Mononuclear cell (primary cell): Measurements from ENCODE around the gene OAS1. TPM values are rescaled to one million over a fixed set of nuclear protein-coding genes. Genes with fewer than 3 reads are reported as not detected.

Source experiments
- H3K27me3 ChIP-seq: 2 replicates; pipeline ENCODE4 v1.6.0; 2011; ENCODE audit warnings: low read length, control low read depth; ENCODE audit not compliant: insufficient read depth
- H3K4me1 ChIP-seq: 2 replicates; pipeline ENCODE4 v1.5.1; 2011; ENCODE audit warnings: mild to moderate bottlenecking, low read length, control low read depth; ENCODE audit not compliant: insufficient read depth
- H3K4me3 ChIP-seq: 2 replicates; pipeline ENCODE4 v1.5.1; 2011; ENCODE audit warnings: mild to moderate bottlenecking, low read length, moderate library complexity
- H3K9me3 ChIP-seq: 2 replicates; pipeline ENCODE4 v1.5.1; 2011; ENCODE audit warnings: low read depth, mild to moderate bottlenecking, control low read depth, low read length
- total RNA-seq: library from RNA; depleted of rRNA; stranded (reverse); fragments of >200 nt; gene quantifications from one replicate; pipeline ENCODE4 v1.2.3, GENCODE V29; 2012

The OAS1 gene
- total RNA-seq = 7.7 TPM

- H3K9me3 ChIP-seq = no peaks in the 10 kb centered on the region
- H3K4me3 ChIP-seq = peak within 1 kb of the TSS; percentile 91
- peaks cover 84% of the 10 kb centered on the region for H3K4me1 ChIP-seq
- H3K27me3 ChIP-seq = no peaks in the 10 kb centered on the region
These were observed at the start of gene OAS1 for GRCh38 chr12:112906712-112907414. TSS of gene OAS1 (plus strand) at chr12:112906962. CDS start at chr12:112907040, 78 bp downstream.

- Histone ChIP-seq H3K4me3 (no peak overlapping the region), H3K4me1 (no peaks in the 10 kb centered on the region), H3K9me3 (no peaks in the 10 kb centered on the region), H3K27me3 (no peaks in the 10 kb centered on the region)
These were observed 47.5 kb upstream of the OAS1 start for GRCh38 chr12:112859291-112859690.

GRCh38 chr12:112860181-112860580, 46.6 kb upstream of the OAS1 start:
- Histone ChIP-seq H3K4me1 (no peaks in the 10 kb centered on the region), H3K27me3 (no peaks in the 10 kb centered on the region), H3K4me3 (no peak overlapping the region), H3K9me3 (no peaks in the 10 kb centered on the region)

GRCh38 chr12:112861284-112861683, 45.5 kb upstream of the OAS1 start:
- H3K4me1 ChIP-seq = no peaks in the 10 kb centered on the region
- H3K27me3 ChIP-seq = peaks cover 3% of the 10 kb centered on the region
- no peak overlapping the region for H3K4me3 ChIP-seq
- H3K9me3 ChIP-seq = no peaks in the 10 kb centered on the region

- no peak overlapping the region for H3K4me3 ChIP-seq
- H3K27me3 ChIP-seq = peaks cover 3% of the 10 kb centered on the region
- no peaks in the 10 kb centered on the region for H3K9me3 ChIP-seq
- no peaks in the 10 kb centered on the region for H3K4me1 ChIP-seq
These were observed 44.0 kb upstream of the OAS1 start for GRCh38 chr12:112862636-112863290.

- H3K4me3 ChIP-seq = no peak overlapping the region
- H3K9me3 ChIP-seq = no peaks in the 10 kb centered on the region
- H3K4me1 ChIP-seq = peaks cover 9% of the 10 kb centered on the region
- peaks cover 10% of the 10 kb centered on the region for H3K27me3 ChIP-seq
These were observed 38.2 kb upstream of the OAS1 start for GRCh38 chr12:112868459-112869041.

GRCh38 chr12:112869091-112869490, 37.7 kb upstream of the OAS1 start:
- peaks cover 9% of the 10 kb centered on the region for H3K4me1 ChIP-seq
- H3K27me3 ChIP-seq = peaks cover 10% of the 10 kb centered on the region
- no peak overlapping the region for H3K4me3 ChIP-seq
- no peaks in the 10 kb centered on the region for H3K9me3 ChIP-seq

GRCh38 chr12:112869778-112870177, 37.0 kb upstream of the OAS1 start:
- Histone ChIP-seq H3K4me3 (no peak overlapping the region), H3K9me3 (no peaks in the 10 kb centered on the region), H3K27me3 (peaks cover 10% of the 10 kb centered on the region), H3K4me1 (peaks cover 9% of the 10 kb centered on the region)

GRCh38 chr12:112870267-112870980, 36.3 kb upstream of the OAS1 start:
- H3K9me3 ChIP-seq = no peaks in the 10 kb centered on the region
- H3K27me3 ChIP-seq = peaks cover 10% of the 10 kb centered on the region
- peaks cover 9% of the 10 kb centered on the region for H3K4me1 ChIP-seq
- no peak overlapping the region for H3K4me3 ChIP-seq

GRCh38 chr12:112875608-112876007, 31.2 kb upstream of the OAS1 start:
- Histone ChIP-seq H3K4me1 (peaks cover 4% of the 10 kb centered on the region), H3K4me3 (no peak overlapping the region), H3K27me3 (peaks cover 32% of the 10 kb centered on the region), H3K9me3 (no peaks in the 10 kb centered on the region)

GRCh38 chr12:112876506-112876905, 30.3 kb upstream of the OAS1 start:
- H3K4me1 ChIP-seq = no peaks in the 10 kb centered on the region
- H3K27me3 ChIP-seq = peaks cover 32% of the 10 kb centered on the region
- H3K9me3 ChIP-seq = no peaks in the 10 kb centered on the region
- no peak overlapping the region for H3K4me3 ChIP-seq

GRCh38 chr12:112877006-112877405, 29.8 kb upstream of the OAS1 start:
- no peaks in the 10 kb centered on the region for H3K4me1 ChIP-seq
- peaks cover 29% of the 10 kb centered on the region for H3K27me3 ChIP-seq
- no peak overlapping the region for H3K4me3 ChIP-seq
- no peaks in the 10 kb centered on the region for H3K9me3 ChIP-seq

GRCh38 chr12:112878488-112878887, 28.3 kb upstream of the OAS1 start:
- no peaks in the 10 kb centered on the region for H3K9me3 ChIP-seq
- no peaks in the 10 kb centered on the region for H3K4me1 ChIP-seq

GRCh38 chr12:112879191-112879705, 27.5 kb upstream of the OAS1 start:
- Histone ChIP-seq H3K9me3 (peaks cover 4% of the 10 kb centered on the region), H3K27me3 (peaks cover 24% of the 10 kb centered on the region), H3K4me3 (no peak overlapping the region), H3K4me1 (no peaks in the 10 kb centered on the region)

More at GRCh38 chr12:112878488-112878887, 28.3 kb upstream of the OAS1 start:
- peaks cover 24% of the 10 kb centered on the region for H3K27me3 ChIP-seq
- no peak overlapping the region for H3K4me3 ChIP-seq

GRCh38 chr12:112881602-112882001, 25.2 kb upstream of the OAS1 start:
- peaks cover 8% of the 10 kb centered on the region for H3K4me1 ChIP-seq
- no peak overlapping the region for H3K4me3 ChIP-seq
- H3K9me3 ChIP-seq = peaks cover 14% of the 10 kb centered on the region
- peaks cover 17% of the 10 kb centered on the region for H3K27me3 ChIP-seq
